HepG2 (cell line): ENCODE measurements around the gene MYADML2. TPM values are rescaled to one million over a fixed set of nuclear protein-coding genes. Genes with fewer than 3 reads are reported as not detected.
A peak's percentile ranks its signal among the peaks of the same experiment; 100 is the strongest.

Source experiments
- FOXC1 ChIP-seq: sonication (generic); formaldehyde crosslinking; IDR thresholded peaks from 2 replicates; pipeline ENCODE4 v1.8.0; 2022; ENCODE audit warnings: mild to moderate bottlenecking, missing genetic modification reagents, borderline replicate concordance
- HDAC2 ChIP-seq: sonication (generic); formaldehyde crosslinking; IDR thresholded peaks from 2 replicates; pipeline ENCODE4 v1.4.0; 2020; ENCODE audit warnings: missing genetic modification reagents
- HMG20B ChIP-seq: conservative IDR thresholded peaks from 2 replicates; pipeline ENCODE4 v1.6.1; 2016; ENCODE audit warnings: missing genetic modification reagents, missing compliant biosample characterization
- JARID2 ChIP-seq: sonication (generic); formaldehyde crosslinking; IDR thresholded peaks from 2 replicates; pipeline ENCODE4 v1.8.1; 2023; ENCODE audit warnings: missing genetic modification reagents, inconsistent platforms; ENCODE audit not compliant: insufficient replicate concordance
- KAT7 ChIP-seq: IDR thresholded peaks from 2 replicates; pipeline ENCODE4 v1.6.1; 2018; ENCODE audit warnings: borderline replicate concordance, missing compliant biosample characterization
- KDM1A ChIP-seq: IDR thresholded peaks from 2 replicates; pipeline ENCODE4 v1.6.1; 2016; ENCODE audit warnings: missing compliant biosample characterization
- KDM5B ChIP-seq: sonication (generic); formaldehyde crosslinking; IDR thresholded peaks from 2 replicates; pipeline ENCODE4 v1.4.0; 2020; ENCODE audit warnings: missing genetic modification reagents, mild to moderate bottlenecking, borderline replicate concordance
- KMT2B ChIP-seq: IDR thresholded peaks from 2 replicates; pipeline ENCODE4 v1.6.1; 2016; ENCODE audit warnings: missing genetic modification reagents, missing compliant biosample characterization
- MTA3 ChIP-seq: sonication (generic); formaldehyde crosslinking; IDR thresholded peaks from 2 replicates; pipeline ENCODE4 v1.4.0; 2020; ENCODE audit warnings: missing genetic modification reagents
- NPAS2 ChIP-seq: sonication (generic); formaldehyde crosslinking; IDR thresholded peaks from 2 replicates; pipeline ENCODE4 v1.8.0; 2022; ENCODE audit warnings: mild to moderate bottlenecking, missing genetic modification reagents, borderline replicate concordance
- PHF8 ChIP-seq: sonication (generic); formaldehyde crosslinking; IDR thresholded peaks from 2 replicates; pipeline ENCODE4 v1.5.0; 2020; ENCODE audit warnings: missing genetic modification reagents
- SIX1 ChIP-seq: sonication (generic); formaldehyde crosslinking; IDR thresholded peaks from 2 replicates; pipeline ENCODE4 v1.4.0; 2020; ENCODE audit warnings: missing genetic modification reagents, borderline replicate concordance
- SNAI1 ChIP-seq: sonication (generic); formaldehyde crosslinking; IDR thresholded peaks from 2 replicates; pipeline ENCODE4 v1.5.0; 2020; ENCODE audit warnings: mild to moderate bottlenecking, missing genetic modification reagents, borderline replicate concordance
- ZNF232 ChIP-seq: sonication (generic); formaldehyde crosslinking; IDR thresholded peaks from 2 replicates; pipeline ENCODE4 v1.4.0; 2020; ENCODE audit warnings: missing genetic modification reagents, borderline replicate concordance
- ZNF44 ChIP-seq: sonication (generic); formaldehyde crosslinking; IDR thresholded peaks from 2 replicates; pipeline ENCODE4 v1.5.1; 2020; ENCODE audit warnings: mild to moderate bottlenecking, missing genetic modification reagents
- ZNF772 ChIP-seq: sonication (generic); formaldehyde crosslinking; IDR thresholded peaks from 2 replicates; pipeline ENCODE4 v1.5.0; 2020; ENCODE audit warnings: mild to moderate bottlenecking, missing genetic modification reagents
- ZSCAN21 ChIP-seq: sonication (generic); formaldehyde crosslinking; IDR thresholded peaks from 2 replicates; pipeline ENCODE4 v1.8.0; 2022; ENCODE audit warnings: mild to moderate bottlenecking, missing genetic modification reagents, moderate library complexity, borderline replicate concordance
- polyA plus RNA-seq, 8 experiments: library from polyadenylated mRNA; depleted of rRNA in 3 of 8; stranded (reverse) in 7 of 8; unstranded in 1 of 8; fragments of >200 nt; fragmentation: Illumina TruSeq in 4 of 8; extraction: Trizol in 4 of 8; gene quantifications; 2 replicates each; pipeline versions ENCODE4 v1.2.1 to v1.2.3, GENCODE V29; 2011 to 2016; ENCODE audit warnings: low read depth in 4 of 8, missing spikeins in 1 of 8, mixed read lengths in 1 of 8; ENCODE audit not compliant: insufficient read depth in 1 of 8
- total RNA-seq, 5 experiments: library from RNA; depleted of rRNA; stranded (reverse); fragments of >200 nt; fragmentation: Illumina TruSeq; extraction: Trizol; gene quantifications; 2 replicates each; pipeline ENCODE4 v1.2.3, GENCODE V29; 2016; ENCODE audit warnings: low read depth in 1 of 5
- TF ChIP-seq, protein P1 (sequence below): sonication (generic); formaldehyde crosslinking; IDR thresholded peaks from 2 replicates; pipeline ENCODE4 v1.4.0; 2020; ENCODE audit warnings: missing genetic modification reagents
- TF ChIP-seq, protein P2 (sequence below): IDR thresholded peaks from 2 replicates; pipeline ENCODE4 v1.6.1; 2012; ENCODE audit warnings: inconsistent platforms
- TF ChIP-seq, protein P3 (sequence below): sonication (generic); formaldehyde crosslinking; IDR thresholded peaks from 2 replicates; pipeline ENCODE4 v1.4.0; 2020; ENCODE audit warnings: missing genetic modification reagents, borderline replicate concordance
- TF ChIP-seq, protein P4 (sequence below): IDR thresholded peaks from 2 replicates; pipeline ENCODE4 v1.6.1; 2016; ENCODE audit warnings: control low read depth

Gene MYADML2
- total and polyA plus RNA-seq, 2 of the 13 experiments (the other 11 are each of a cell fraction or from before 2014, with no cell fraction given), result not detected

DNA sequence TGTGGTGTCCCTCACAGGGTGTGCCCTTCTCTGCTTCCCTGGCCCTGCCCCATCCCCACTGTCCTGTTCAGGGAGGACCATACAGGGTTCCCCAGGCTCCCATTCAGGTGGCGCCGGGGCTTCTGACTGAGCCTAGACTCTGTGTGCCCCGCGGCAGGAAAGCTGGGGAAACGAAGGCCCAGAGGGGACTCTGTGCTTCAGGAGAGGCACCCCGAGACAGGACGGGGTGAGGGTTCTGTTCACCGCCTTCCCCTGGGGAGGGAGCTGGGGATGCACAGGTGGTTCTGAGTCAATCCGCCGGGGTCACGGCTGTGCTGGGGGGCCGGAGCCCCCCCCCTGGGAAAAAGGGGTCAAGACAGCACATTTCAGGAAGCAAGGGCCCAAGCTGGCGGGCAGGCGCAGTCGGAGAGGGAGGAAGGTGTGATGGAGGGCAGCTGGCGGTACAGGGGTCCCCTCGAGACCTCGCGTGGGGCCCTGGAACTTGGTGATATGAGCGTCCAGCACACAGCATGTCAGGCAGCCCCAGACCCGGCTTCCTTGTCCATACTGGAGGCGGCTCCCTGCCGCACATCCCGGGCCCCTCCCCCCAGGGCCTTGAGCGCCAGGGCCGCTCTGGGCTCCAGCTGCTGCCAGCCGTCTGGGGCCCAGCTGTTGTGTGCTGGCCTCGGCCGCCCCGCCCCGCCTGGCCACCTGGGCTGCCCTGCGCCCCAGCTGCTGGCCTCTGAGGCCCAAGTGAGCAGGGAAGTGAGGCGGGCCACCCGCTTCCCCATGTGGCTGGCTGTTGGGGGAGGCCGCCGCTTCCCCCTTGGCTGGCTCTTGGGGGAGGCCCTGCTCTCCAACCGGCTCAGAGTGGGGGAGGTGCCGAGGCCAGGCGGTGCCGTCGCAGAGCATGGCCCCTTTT, 19.6 kb upstream of the MYADML2 start (continued):
- TF ChIP-seq, protein P1, sequence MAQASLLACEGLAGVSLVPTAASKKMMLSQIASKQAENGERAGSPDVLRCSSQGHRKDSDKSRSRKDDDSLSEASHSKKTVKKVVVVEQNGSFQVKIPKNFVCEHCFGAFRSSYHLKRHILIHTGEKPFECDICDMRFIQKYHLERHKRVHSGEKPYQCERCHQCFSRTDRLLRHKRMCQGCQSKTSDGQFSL, result peak; percentile 69; the same call in 1 of the 2 replicates
- TF ChIP-seq PHF8, result peak; percentile 68
- TF ChIP-seq, protein P2, sequence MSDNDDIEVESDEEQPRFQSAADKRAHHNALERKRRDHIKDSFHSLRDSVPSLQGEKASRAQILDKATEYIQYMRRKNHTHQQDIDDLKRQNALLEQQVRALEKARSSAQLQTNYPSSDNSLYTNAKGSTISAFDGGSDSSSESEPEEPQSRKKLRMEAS, result peak; percentile 88
- TF ChIP-seq KAT7 (CRISPR knock-in tag), result peak; percentile 85; the same call in 1 of the 2 replicates
- no peak; the same call in 1 of the 2 replicates for TF ChIP-seq SIX1 (CRISPR knock-in tag)
- TF ChIP-seq ZNF44 (CRISPR knock-in tag), result no peak; the same call in 1 of the 2 replicates
- peak; percentile 96 for TF ChIP-seq HDAC2
- TF ChIP-seq KDM5B, result peak; percentile 78; the same call in 1 of the 2 replicates
- no peak for TF ChIP-seq MTA3 (CRISPR knock-in tag)
- TF ChIP-seq SNAI1, result peak; percentile 40; the same call in 1 of the 2 replicates
- peak; percentile 53 for TF ChIP-seq JARID2 (CRISPR knock-in tag)
- TF ChIP-seq FOXC1 (CRISPR knock-in tag), result no peak
- TF ChIP-seq ZNF232, result peak; percentile 45; the same call in 1 of the 2 replicates
- TF ChIP-seq HMG20B, result peak; percentile 87; the same call in 1 of the 2 replicates
- TF ChIP-seq ZNF772, result 0 out of 2 replicates have a peak, but pooled peaks have one; percentile 60
- TF ChIP-seq, protein P3, sequence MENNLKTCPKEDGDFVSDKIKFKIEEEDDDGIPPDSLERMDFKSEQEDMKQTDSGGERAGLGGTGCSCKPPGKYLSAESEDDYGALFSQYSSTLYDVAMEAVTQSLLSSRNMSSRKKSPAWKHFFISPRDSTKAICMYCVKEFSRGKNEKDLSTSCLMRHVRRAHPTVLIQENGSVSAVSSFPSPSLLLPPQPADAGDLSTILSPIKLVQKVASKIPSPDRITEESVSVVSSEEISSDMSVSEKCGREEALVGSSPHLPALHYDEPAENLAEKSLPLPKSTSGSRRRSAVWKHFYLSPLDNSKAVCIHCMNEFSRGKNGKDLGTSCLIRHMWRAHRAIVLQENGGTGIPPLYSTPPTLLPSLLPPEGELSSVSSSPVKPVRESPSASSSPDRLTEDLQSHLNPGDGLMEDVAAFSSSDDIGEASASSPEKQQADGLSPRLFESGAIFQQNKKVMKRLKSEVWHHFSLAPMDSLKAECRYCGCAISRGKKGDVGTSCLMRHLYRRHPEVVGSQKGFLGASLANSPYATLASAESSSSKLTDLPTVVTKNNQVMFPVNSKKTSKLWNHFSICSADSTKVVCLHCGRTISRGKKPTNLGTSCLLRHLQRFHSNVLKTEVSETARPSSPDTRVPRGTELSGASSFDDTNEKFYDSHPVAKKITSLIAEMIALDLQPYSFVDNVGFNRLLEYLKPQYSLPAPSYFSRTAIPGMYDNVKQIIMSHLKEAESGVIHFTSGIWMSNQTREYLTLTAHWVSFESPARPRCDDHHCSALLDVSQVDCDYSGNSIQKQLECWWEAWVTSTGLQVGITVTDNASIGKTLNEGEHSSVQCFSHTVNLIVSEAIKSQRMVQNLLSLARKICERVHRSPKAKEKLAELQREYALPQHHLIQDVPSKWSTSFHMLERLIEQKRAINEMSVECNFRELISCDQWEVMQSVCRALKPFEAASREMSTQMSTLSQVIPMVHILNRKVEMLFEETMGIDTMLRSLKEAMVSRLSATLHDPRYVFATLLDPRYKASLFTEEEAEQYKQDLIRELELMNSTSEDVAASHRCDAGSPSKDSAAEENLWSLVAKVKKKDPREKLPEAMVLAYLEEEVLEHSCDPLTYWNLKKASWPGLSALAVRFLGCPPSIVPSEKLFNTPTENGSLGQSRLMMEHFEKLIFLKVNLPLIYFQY (CRISPR knock-in tag), result peak; percentile 96
- peak; percentile 86 for TF ChIP-seq KMT2B (CRISPR knock-in tag)
- TF ChIP-seq ZSCAN21 (CRISPR knock-in tag), result peak; percentile 95
- no peak for TF ChIP-seq KDM1A (CRISPR knock-in tag)
- no peak for TF ChIP-seq NPAS2
- TF ChIP-seq, protein P4, sequence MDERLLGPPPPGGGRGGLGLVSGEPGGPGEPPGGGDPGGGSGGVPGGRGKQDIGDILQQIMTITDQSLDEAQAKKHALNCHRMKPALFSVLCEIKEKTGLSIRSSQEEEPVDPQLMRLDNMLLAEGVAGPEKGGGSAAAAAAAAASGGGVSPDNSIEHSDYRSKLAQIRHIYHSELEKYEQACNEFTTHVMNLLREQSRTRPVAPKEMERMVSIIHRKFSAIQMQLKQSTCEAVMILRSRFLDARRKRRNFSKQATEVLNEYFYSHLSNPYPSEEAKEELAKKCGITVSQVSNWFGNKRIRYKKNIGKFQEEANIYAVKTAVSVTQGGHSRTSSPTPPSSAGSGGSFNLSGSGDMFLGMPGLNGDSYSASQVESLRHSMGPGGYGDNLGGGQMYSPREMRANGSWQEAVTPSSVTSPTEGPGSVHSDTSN, result no peak
